ENCODE data around the gene COLEC12.
"Not testable (repeated sequence)": the region's sequence is repeated elsewhere in the genome, so short reads cannot be mapped to it uniquely, and the experiment has no call there.

The COLEC12 gene

DNA sequence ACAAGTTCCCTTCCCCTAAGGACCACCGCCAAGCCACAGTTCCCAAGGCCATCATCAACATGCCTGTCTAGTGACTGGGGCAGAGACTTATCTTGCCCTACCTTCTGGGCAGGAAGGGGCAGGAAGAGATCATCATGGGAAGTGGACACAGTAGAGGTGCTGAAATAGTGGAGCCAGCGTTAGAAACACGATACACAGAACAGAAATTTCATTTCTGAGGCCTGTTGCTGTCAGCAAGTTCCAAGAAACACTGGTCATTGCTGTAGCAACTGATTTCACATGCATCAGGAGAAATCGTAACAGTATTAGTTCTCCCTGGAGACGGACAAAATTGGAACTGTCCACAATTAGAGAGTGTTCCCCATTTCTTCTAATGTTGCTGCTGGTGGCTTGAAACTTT lies 83.0 kb downstream of the COLEC12 start:
- DNase-seq (ENCODE audit: low read depth) = no peak
- H3K4me3 ChIP-seq (ENCODE audit: low read length) = no peak overlapping the region
- H3K36me3 ChIP-seq (ENCODE audit: control insufficient read depth, insufficient read depth, low read length, severe bottlenecking) = no peaks in the 10 kb centered on the region
- H3K9ac ChIP-seq (ENCODE audit: low read length) = no peak overlapping the region
- no peaks in the 10 kb centered on the region for H3K9me3 ChIP-seq (ENCODE audit: control insufficient read depth, low read length)
- peaks cover 41% of the 10 kb centered on the region for H3K4me1 ChIP-seq (ENCODE audit: control insufficient read depth, insufficient read depth, low read length)
- H3K27me3 ChIP-seq (replicated peaks; ENCODE audit: control insufficient read depth, insufficient read depth, low read length) = no peaks in the 10 kb centered on the region

DNA sequence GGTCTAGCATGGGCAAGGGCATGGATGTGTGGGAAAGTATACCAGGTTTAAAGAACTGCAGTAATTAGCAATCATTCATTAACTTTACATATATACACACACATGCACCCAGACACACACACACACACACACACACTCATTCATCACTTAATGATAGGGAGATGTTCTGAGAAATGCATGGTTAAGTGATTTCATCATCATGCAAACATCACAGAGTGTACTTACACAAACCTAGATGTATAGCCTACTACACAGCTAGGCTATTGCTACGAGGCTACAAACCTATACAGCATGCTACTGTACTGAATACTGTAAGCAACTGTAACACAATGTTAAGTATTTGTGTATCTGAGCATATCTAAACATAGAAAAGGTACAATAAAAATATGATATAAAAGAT lies 83.6 kb downstream of the COLEC12 start:
- DNase-seq (ENCODE audit: low read depth) = no peak
- no peak overlapping the region for H3K4me3 ChIP-seq (ENCODE audit: low read length)

DNA sequence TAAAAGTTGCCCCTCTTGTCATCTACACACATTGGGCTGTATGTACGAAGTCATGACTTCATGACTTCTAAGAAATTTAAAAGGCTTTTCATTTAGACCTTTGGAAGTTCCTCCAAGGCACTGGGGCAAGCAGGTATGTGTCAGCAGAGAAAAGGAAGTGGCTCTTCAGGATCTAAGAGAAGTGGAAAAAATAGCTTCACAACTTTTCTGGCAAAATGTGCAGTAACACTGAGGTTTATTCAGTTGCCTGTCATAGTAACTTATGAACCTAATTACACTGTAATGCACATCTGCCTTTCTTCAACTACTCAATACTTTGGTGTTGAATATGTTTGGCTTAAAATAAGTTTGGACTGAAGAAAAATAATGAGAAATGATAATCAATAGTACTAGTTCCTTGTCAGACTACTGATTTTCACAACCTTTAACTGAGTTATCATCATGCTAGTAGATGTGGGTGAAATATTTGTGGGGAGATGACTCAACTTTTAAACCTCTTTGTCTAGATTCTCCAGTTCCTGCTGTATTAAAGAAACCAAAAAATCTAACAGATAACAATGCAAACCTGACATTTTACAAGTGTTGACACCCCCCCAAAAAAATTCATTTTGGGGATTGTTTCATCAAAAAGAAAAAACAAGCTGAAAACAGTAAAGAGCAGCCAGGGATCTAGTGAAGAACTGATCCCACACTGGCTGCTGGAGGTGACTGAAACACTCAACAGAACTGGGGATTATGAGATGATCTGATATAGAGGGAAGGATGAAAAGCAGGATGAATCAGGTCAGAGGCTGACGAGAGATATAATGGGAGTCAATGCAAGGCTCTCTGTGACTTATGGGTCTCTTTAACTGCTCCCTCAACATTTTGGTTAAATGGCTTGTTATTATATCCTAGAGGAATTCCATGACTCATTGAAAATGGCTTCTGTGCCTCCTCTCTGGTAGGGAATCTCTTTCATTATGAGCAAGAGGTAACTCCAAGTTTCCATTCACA lies 84.6 kb downstream of the COLEC12 start:
- Histone ChIP-seq H3K4me3 (ENCODE audit: low read length) (peak overlapping the region; percentile 50), H3K36me3 (ENCODE audit: control insufficient read depth, insufficient read depth, low read length, severe bottlenecking) (no peaks in the 10 kb centered on the region)
- DNase-seq (ENCODE audit: low read depth) = peak; percentile 54

More for the DNA sequence above, 83.6 kb downstream of the COLEC12 start:
- Histone ChIP-seq H3K9ac (ENCODE audit: low read length) (no peak overlapping the region), H3K4me1 (ENCODE audit: control insufficient read depth, insufficient read depth, low read length) (peaks cover 41% of the 10 kb centered on the region), H3K27me3 (replicated peaks; ENCODE audit: control insufficient read depth, insufficient read depth, low read length) (no peaks in the 10 kb centered on the region), H3K36me3 (ENCODE audit: control insufficient read depth, insufficient read depth, low read length, severe bottlenecking) (no peaks in the 10 kb centered on the region), H3K9me3 (ENCODE audit: control insufficient read depth, low read length) (no peaks in the 10 kb centered on the region)

DNA sequence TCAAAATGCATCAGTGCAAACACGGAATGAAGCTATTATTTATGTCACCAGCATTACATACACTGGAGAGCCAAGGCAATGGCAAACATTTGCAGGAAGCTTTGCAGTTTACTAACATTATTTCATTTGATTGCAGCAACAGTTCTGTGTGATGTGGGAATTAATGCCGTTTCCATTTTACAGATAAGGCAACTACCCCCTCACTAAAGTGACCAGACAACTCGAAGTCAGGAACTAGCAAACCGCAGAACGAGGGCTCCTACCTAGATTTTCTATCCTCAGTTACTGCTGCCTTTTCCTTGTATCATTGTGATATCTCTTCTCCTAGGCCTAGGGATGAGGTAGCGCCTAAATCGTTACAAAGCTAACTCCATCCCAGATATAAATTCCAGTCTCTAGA lies 85.5 kb downstream of the COLEC12 start:
- peaks cover 28% of the 10 kb centered on the region for H3K4me1 ChIP-seq (ENCODE audit: control insufficient read depth, insufficient read depth, low read length)
- H3K27me3 ChIP-seq (replicated peaks; ENCODE audit: control insufficient read depth, insufficient read depth, low read length) = no peaks in the 10 kb centered on the region
- H3K36me3 ChIP-seq (ENCODE audit: control insufficient read depth, insufficient read depth, low read length, severe bottlenecking) = no peaks in the 10 kb centered on the region
- no peak for DNase-seq (ENCODE audit: low read depth)
- no peak overlapping the region for H3K4me3 ChIP-seq (ENCODE audit: low read length)
- no peak overlapping the region for H3K9ac ChIP-seq (ENCODE audit: low read length)
- no peaks in the 10 kb centered on the region for H3K9me3 ChIP-seq (ENCODE audit: control insufficient read depth, low read length)

More for the DNA sequence above, 84.6 kb downstream of the COLEC12 start:
- H3K4me1 ChIP-seq (ENCODE audit: control insufficient read depth, insufficient read depth, low read length) = peaks cover 31% of the 10 kb centered on the region
- no peaks in the 10 kb centered on the region for H3K9me3 ChIP-seq (ENCODE audit: control insufficient read depth, low read length)
- no peak overlapping the region for H3K9ac ChIP-seq (ENCODE audit: low read length)
- H3K27me3 ChIP-seq (replicated peaks; ENCODE audit: control insufficient read depth, insufficient read depth, low read length) = no peaks in the 10 kb centered on the region

DNA sequence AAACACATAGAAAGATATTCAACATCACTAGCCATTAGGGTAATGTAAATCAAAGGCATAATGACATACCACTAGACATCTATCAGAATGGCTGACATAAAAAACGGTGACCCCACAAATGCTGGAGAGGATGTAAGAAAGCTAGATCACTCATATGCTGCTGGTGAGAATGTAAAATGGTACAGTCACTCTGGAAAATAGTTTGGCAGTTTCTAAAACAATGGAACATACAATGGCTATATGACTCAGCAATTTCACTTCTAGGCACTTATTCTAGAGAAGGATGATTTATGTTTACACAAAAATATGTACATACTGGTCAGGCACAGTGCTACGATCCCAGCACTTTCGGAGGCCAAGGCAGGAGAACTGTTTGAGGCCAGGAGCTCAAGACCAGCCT lies 87.3 kb downstream of the COLEC12 start:
- Histone ChIP-seq H3K9ac (ENCODE audit: low read length) (no peak overlapping the region), H3K27me3 (replicated peaks; ENCODE audit: control insufficient read depth, insufficient read depth, low read length) (no peaks in the 10 kb centered on the region), H3K9me3 (ENCODE audit: control insufficient read depth, low read length) (no peaks in the 10 kb centered on the region), H3K4me3 (ENCODE audit: low read length) (no peak overlapping the region), H3K4me1 (ENCODE audit: control insufficient read depth, insufficient read depth, low read length) (peaks cover 35% of the 10 kb centered on the region), H3K36me3 (ENCODE audit: control insufficient read depth, insufficient read depth, low read length, severe bottlenecking) (no peaks in the 10 kb centered on the region)
- DNase-seq (ENCODE audit: low read depth) = peak; percentile 19

DNA sequence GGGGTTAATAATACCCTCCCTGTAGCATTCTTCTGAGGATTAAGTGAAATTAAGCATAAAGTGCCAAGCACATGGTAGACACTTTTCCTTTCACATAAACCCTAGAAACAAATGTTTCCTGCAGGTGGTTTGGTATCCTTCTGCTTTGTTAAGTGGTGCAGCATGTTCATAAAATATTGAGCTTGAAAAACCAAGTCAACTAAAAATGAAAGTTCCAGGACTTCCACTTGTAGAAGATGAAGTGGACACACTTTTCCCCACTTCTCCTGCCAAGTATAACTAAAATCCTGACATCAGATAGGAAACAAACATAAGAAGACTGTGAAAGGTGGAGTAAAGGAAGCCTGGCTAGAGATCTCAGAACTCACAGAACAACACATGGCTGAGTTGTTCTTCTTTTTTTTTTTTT lies 90.5 kb downstream of the COLEC12 start:
- Histone ChIP-seq H3K9me3 (ENCODE audit: control insufficient read depth, low read length) (no peaks in the 10 kb centered on the region), H3K4me1 (ENCODE audit: control insufficient read depth, insufficient read depth, low read length) (peaks cover 21% of the 10 kb centered on the region), H3K4me3 (ENCODE audit: low read length) (no peak overlapping the region), H3K9ac (ENCODE audit: low read length) (no peak overlapping the region), H3K36me3 (ENCODE audit: control insufficient read depth, insufficient read depth, low read length, severe bottlenecking) (no peaks in the 10 kb centered on the region), H3K27me3 (replicated peaks; ENCODE audit: control insufficient read depth, insufficient read depth, low read length) (no peaks in the 10 kb centered on the region)
- no peak for DNase-seq (ENCODE audit: low read depth)

DNA sequence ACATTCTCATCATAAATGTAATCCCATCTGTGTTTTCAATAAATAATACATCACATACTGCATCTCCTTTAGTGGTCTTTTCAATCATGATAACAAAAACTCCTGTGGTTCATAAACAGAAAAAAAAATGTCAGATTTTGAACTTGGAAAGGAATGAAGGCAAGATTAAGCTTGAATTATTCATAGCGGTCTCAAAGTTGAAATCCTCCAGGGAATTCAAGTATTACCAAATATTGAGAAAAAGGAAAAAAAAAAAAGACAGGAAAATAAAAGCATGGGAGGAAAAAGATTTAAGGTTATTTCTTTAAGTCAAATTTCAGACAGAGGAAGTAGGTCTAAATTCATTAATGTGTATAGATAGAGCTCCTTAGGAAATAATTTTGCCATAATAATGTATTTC lies 92.1 kb downstream of the COLEC12 start:
- Histone ChIP-seq H3K4me1 (ENCODE audit: control insufficient read depth, insufficient read depth, low read length) (peaks cover 21% of the 10 kb centered on the region), H3K9me3 (ENCODE audit: control insufficient read depth, low read length) (no peaks in the 10 kb centered on the region), H3K27me3 (replicated peaks; ENCODE audit: control insufficient read depth, insufficient read depth, low read length) (no peaks in the 10 kb centered on the region), H3K36me3 (ENCODE audit: control insufficient read depth, insufficient read depth, low read length, severe bottlenecking) (no peaks in the 10 kb centered on the region), H3K4me3 (ENCODE audit: low read length) (no peak overlapping the region), H3K9ac (ENCODE audit: low read length) (no peak overlapping the region)
- DNase-seq (ENCODE audit: low read depth) = no peak

DNA sequence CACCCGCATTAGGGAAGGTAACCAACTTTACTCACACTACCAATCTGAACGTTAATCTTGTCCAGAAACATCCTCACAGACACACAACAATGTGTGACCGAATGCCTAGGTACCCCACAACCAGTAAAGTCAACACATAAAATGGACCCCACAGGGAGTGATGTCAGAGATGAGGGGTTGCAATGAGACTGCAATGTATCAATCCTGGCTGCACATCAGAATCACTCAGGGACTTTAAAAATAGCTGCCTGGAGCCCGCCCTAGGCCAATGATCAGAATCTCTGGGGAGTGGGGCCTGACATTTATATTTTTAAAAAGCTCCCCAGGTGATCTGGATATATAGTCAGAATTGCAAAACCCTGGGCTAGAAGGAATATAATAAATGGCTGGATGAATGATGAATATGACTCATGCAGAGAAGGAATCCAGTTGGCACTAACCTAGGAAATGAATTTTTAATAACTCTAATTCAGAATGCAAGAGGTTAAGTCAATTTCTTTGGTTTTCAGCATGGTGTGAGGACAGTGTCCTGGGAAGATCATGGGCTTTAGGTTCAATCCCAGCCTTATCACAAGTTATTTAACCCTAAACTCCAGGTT lies 92.8 kb downstream of the COLEC12 start:
- H3K9me3 ChIP-seq (ENCODE audit: control insufficient read depth, low read length) = no peaks in the 10 kb centered on the region

DNA sequence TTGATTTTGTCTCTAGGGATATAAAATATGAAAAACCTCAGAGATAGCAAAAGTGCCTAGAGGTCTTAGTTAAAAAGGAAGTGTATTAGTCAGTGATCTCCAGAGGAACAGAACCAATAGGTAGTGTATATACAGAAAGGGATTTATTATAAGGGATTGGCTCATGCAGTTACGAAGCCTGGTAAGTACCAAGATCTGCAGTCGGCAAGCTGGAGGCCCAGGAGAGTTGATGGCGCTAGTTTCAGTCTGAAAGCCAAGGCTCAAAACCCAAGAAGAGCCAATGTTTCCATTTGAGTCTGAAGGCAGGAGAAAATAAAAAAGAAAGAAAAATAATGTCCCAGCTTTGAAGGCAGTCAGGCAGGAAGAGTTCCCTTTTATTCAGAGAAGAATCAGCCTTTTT lies 93.3 kb downstream of the COLEC12 start:
- DNase-seq (ENCODE audit: low read depth) = no peak
- H3K9me3 ChIP-seq (ENCODE audit: control insufficient read depth, low read length) = no peaks in the 10 kb centered on the region
- no peaks in the 10 kb centered on the region for H3K36me3 ChIP-seq (ENCODE audit: control insufficient read depth, insufficient read depth, low read length, severe bottlenecking)
- H3K9ac ChIP-seq (ENCODE audit: low read length) = no peak overlapping the region
- peaks cover 18% of the 10 kb centered on the region for H3K4me1 ChIP-seq (ENCODE audit: control insufficient read depth, insufficient read depth, low read length)
- no peak overlapping the region for H3K4me3 ChIP-seq (ENCODE audit: low read length)
- H3K27me3 ChIP-seq (replicated peaks; ENCODE audit: control insufficient read depth, insufficient read depth, low read length) = no peaks in the 10 kb centered on the region

More for the DNA sequence above, 92.8 kb downstream of the COLEC12 start:
- DNase-seq (ENCODE audit: low read depth) = no peak
- H3K4me3 ChIP-seq (ENCODE audit: low read length) = no peak overlapping the region
- H3K27me3 ChIP-seq (replicated peaks; ENCODE audit: control insufficient read depth, insufficient read depth, low read length) = no peaks in the 10 kb centered on the region
- H3K9ac ChIP-seq (ENCODE audit: low read length) = no peak overlapping the region
- no peaks in the 10 kb centered on the region for H3K36me3 ChIP-seq (ENCODE audit: control insufficient read depth, insufficient read depth, low read length, severe bottlenecking)
- H3K4me1 ChIP-seq (ENCODE audit: control insufficient read depth, insufficient read depth, low read length) = peaks cover 18% of the 10 kb centered on the region

DNA sequence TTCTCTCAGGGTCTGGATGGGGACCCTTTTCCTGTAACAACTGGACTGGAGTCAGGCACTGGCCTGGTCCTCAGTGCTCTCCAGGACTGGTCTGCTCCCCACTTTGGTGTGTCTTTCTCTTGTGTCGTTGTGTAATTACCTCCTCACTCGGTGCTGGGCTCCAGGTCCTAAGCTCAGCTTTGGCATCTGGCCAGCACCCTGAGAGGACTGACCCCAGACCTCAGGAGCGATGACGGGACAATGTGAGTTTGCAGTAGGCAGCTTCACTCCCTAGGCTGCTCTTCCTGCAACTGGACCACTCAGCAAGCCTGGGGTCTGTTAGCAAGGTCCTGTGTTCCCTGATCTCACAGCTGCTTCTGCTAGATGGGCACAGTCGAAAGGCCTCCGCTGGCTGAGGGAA lies 93.8 kb downstream of the COLEC12 start:
- Histone ChIP-seq H3K9ac (ENCODE audit: low read length) (no peak overlapping the region), H3K27me3 (replicated peaks; ENCODE audit: control insufficient read depth, insufficient read depth, low read length) (no peaks in the 10 kb centered on the region), H3K4me3 (ENCODE audit: low read length) (no peak overlapping the region), H3K4me1 (ENCODE audit: control insufficient read depth, insufficient read depth, low read length) (peaks cover 18% of the 10 kb centered on the region), H3K9me3 (ENCODE audit: control insufficient read depth, low read length) (no peaks in the 10 kb centered on the region), H3K36me3 (ENCODE audit: control insufficient read depth, insufficient read depth, low read length, severe bottlenecking) (no peaks in the 10 kb centered on the region)
- no peak for DNase-seq (ENCODE audit: low read depth)

DNA sequence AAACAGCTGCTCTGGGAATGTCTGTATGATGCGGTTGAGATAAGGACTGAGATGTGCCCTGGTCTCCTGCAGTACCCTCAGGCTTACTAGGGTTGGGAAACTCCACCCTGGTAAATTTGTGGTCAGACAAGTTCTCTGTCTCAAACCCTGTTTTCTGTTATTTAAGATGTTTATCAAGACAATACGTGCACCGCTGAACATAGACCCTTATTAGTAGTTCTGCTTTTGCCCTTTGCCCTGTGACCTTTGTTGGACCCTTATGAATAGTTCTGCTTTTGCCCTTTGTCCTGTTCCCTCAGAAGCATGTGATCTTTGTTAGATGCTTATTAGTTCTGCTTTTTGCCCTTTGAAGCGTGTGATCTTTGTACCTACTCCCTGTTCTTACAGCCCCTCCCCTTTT lies 95.5 kb downstream of the COLEC12 start:
- not testable (repeated sequence) for H3K9me3 ChIP-seq (ENCODE audit: control insufficient read depth, low read length); H3K9ac ChIP-seq (ENCODE audit: low read length); DNase-seq (ENCODE audit: low read depth); H3K4me3 ChIP-seq (ENCODE audit: low read length); H3K36me3 ChIP-seq (ENCODE audit: control insufficient read depth, insufficient read depth, low read length, severe bottlenecking); H3K27me3 ChIP-seq (replicated peaks; ENCODE audit: control insufficient read depth, insufficient read depth, low read length)
- peaks cover 27% of the 10 kb centered on the region for H3K4me1 ChIP-seq (ENCODE audit: control insufficient read depth, insufficient read depth, low read length)

All from adipocyte (in vitro differentiated cells).